ENCODE results near the gene F8. TPM values are rescaled to one million over a fixed set of nuclear protein-coding genes. Genes with fewer than 3 reads are reported as not detected.
"Not testable (repeated sequence)": the region's sequence is repeated elsewhere in the genome, so short reads cannot be mapped to it uniquely, and the experiment has no call there.

Gene F8
- total RNA-seq, 1 donor: 1.1 TPM

DNA sequence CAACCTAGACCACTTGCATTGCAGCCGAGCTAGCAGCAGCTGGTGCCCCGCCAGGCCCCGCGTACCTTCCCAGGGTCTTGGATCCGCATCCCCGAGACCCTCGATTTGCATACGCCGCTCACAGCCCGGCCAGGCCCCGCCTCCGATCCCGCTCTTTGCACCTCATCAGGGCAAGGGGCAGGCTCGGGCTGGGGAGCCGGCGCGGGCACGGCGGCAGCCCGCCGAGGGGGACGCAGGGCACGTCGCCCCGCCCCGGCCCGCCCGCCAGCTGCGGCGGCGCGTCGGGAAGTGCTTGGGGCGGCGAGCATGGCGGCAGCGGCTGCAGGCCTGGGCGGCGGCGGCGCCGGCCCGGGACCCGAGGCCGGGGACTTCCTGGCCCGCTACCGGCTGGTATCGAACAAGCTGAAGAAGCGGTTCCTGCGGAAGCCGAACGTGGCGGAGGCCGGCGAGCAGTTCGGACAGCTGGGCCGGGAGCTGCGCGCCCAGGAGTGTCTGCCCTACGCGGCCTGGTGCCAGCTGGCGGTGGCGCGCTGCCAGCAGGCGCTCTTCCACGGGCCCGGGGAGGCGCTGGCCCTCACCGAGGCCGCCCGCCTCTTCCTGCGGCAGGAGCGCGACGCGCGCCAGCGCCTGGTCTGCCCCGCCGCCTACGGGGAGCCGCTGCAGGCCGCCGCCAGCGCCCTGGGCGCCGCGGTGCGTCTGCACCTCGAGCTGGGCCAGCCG lies 136.3 kb downstream of the F8 start, which contains the start of gene F8A1:
Gene F8A1 (plus strand): TSS at position 287 of the 720 bp plus-strand sequence. CDS start 20 bp downstream, at position 307.
- DNase-seq (ENCODE audit: low read depth in 2 of 3, low spot score in 2 of 3): not testable (repeated sequence)

GRCh38 chrX:154885549-154885948 lies 137.0 kb downstream of the F8 start:
- DNase-seq (ENCODE audit: low read depth in 2 of 3, low spot score in 2 of 3): not testable (repeated sequence)

GRCh38 chrX:154885057-154885456 lies 137.5 kb downstream of the F8 start:
- not testable (repeated sequence) for DNase-seq (ENCODE audit: low read depth in 2 of 3, low spot score in 2 of 3)

- not testable (repeated sequence) for DNase-seq (ENCODE audit: low read depth in 2 of 3, low spot score in 2 of 3)
Observed at GRCh38 chrX:154884069-154884468, 138.5 kb downstream of the F8 start.

DNA sequence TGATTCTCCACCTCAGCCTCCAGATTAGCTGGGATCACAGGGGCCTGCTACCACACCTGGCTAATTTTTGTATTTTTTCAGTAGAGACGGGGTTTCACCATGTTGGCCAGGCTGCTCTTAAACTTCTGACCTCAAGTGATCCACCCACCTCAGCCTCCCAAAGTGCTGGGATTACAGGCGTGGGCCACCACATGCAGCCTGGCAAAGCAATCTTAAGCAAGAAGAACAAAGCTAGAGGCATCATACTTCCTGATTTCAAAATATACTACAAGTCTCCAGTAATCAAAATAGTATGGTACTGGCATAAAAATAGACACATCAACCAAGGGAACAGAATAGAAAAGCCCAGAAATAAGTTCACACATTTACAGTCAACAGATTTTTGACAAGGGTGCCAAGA lies 149.2 kb downstream of the F8 start:
- DNase-seq (ENCODE audit: low read depth in 2 of 3, low spot score in 2 of 3): no peak

DNA sequence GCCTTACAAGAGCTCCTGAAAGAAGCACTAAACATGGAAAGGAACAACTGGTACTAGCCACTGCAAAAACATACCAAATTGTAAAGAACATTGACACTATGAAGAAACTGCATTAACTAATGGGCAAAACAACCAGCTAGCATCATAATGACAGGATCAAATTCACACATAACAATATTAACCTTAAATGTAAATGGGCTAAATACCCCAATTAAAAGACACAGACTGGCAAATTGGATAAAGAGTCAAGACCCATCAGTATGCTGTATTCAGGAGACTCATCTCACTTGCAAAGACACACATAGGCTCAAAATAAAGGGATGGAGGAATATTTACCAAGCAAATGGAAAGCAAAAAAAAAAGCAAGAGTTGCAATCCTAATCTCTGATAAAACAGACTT lies 154.0 kb downstream of the F8 start:
- DNase-seq (ENCODE audit: low read depth in 2 of 3, low spot score in 2 of 3): not testable (repeated sequence)

DNA sequence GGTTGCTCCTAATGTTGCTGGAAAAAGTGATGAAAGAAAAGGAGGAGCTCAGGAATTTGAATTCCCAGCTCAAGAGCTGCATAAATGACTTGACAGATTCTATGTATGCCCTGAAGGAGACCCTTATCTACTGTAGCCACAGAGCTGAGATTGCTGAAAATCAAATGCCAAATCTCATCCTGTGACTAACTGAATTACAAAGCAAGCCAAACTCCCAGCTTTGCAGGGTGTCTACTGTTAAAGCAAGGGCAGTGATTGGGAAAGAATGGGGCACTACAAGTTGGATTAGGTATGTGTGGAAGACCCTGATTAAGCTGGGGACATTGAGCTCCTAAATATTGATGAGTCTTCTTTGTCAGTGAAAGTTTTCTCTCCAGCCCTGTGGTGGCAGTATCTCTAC lies 167.3 kb downstream of the F8 start:
- DNase-seq (ENCODE audit: low read depth in 2 of 3, low spot score in 2 of 3): no peak

DNA sequence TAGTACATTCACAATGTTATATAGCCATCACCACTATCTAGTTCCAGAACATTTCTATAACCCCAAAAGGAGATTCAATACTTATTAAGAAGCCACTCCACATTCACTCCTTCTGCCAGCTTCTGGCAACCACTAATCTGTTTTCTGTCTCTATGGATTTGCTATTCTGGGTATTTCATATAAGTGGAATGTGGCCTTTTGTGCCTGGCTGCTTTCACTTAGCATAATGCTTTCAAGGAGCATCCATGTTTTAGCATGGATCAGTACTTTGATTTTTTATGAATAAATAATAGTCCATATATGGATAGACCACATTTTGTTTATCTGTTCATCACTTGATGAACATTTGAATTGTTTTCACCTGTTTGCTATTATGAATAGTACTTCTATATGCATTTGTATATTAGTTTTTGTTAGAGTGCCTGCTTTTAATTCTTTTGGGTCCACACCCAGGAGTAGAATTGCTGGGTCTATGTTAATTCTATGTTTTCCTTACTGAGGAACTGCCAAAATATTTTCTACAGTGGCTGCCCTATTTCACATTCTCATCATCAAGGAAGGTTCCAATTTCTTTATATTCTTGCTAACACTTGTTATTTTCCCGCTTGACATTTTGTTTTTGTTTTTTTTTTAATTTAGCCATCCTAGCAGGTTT lies 171.4 kb downstream of the F8 start:
- no peak for DNase-seq (ENCODE audit: low read depth in 2 of 3, low spot score in 2 of 3)

- peak; percentile 10 to 77 (median 39) for DNase-seq (ENCODE audit: low read depth in 2 of 3, low spot score in 2 of 3)
Observed at GRCh38 chrX:154840856-154841255, 181.7 kb downstream of the F8 start.

- DNase-seq (ENCODE audit: low read depth in 2 of 3, low spot score in 2 of 3): no peak
Observed at GRCh38 chrX:154836163-154836562, 186.4 kb downstream of the F8 start.

DNA sequence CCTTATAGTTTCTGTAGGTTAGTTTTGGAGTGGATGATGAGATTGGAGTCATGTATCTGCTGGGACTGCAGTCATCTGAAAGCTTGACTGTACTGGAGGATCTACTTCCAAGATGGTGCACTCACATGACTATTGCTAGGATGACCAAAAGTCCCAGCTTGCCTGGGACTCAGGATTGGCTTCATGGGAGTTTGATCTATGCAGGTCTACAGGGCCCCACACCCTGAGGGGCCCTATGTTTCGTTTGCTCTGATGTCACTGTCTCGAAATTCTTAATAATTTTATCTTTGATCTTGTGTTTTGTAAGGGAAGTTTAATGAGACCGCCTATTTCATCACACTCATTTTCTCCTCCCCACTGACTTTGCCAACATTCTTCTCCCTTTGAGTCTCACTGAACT lies 188.0 kb downstream of the F8 start, which contains the start of gene SMIM9:
Gene SMIM9 (minus strand): TSS at position 101 of the 400 bp plus-strand sequence. CDS start 3,806 bp downstream, outside the sequence.
- DNase-seq (ENCODE audit: low read depth in 2 of 3, low spot score in 2 of 3): no peak

DNA sequence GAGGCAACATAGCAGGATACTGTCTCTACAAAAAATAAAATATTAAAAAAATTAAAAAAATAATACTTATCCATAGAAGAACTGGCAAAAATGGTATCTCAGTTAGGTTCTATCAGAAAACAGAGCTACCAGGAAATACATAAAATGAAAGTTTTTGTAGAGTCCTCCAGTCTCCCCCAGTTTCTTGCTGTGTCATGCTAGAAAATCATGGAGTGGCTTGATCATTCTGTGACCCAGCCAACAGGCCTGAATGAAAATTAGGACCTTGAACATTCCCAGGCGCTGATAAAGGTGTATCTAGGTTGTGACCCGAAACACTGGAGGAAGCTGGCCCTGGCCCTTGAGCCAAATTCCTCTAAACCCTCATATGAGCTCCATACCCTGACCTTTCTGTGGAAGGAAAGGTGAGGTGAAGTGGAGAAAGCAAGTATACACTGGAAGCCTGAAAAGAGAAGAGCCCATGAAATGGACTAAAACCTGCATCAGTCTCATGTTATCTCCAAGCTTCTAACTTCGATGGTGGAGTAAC lies 188.7 kb downstream of the F8 start:
- no peak for DNase-seq (ENCODE audit: low read depth in 2 of 3, low spot score in 2 of 3)

DNA sequence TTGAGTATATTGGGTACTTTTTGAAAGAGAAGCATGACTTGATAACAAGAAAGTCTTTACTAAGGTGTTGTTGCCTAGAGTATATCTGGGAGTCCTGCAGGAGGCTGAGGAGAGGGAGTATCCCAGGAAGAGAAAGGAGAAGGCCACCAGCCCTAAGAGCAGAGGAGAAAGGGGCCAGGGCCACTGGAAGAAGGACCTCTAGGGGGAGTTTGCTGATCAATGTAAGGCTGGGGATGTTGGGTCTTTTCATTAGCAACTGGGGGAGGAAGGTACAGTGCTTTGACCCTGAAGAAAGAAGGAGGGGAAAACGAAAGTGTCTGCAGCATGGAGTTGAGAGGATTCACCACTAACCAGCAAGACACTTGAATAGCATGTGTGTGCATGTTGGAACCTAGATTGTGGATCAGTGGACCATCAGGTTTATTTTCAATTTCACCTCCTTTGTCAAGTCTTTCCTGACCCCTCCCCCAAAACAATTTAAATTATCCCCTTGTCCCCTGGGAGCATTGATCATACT lies 192.5 kb downstream of the F8 start:
- no peak for DNase-seq (ENCODE audit: low read depth in 2 of 3, low spot score in 2 of 3)

GRCh38 chrX:154829134-154829533 lies 193.4 kb downstream of the F8 start:
- no peak for DNase-seq (ENCODE audit: low read depth in 2 of 3, low spot score in 2 of 3)

DNA sequence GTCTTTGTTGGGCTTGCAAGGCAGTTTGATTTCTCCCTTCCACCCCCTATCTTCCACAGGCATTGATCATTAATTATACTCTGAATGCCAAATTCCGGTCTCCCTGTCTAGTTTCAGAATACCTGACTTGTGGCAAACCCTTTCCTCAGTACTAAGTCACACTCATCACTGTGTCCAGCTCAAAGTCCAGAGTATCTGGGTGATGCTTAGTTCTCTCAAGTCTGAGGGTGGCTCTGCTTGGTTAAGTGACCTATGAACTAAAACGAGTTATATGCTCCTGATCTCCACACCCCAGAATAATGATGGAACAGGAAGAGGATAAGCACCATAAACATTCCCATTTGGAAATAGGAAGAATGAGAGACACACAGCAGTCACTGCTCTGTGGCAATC lies 194.5 kb downstream of the F8 start:
- DNase-seq (ENCODE audit: low read depth in 2 of 3, low spot score in 2 of 3): no peak

- peak in 1 of 3 donors; percentile 7 for DNase-seq (ENCODE audit: low read depth in 2 of 3, low spot score in 2 of 3)
Observed at GRCh38 chrX:154827194-154828015, 195.1 kb downstream of the F8 start.

DNA sequence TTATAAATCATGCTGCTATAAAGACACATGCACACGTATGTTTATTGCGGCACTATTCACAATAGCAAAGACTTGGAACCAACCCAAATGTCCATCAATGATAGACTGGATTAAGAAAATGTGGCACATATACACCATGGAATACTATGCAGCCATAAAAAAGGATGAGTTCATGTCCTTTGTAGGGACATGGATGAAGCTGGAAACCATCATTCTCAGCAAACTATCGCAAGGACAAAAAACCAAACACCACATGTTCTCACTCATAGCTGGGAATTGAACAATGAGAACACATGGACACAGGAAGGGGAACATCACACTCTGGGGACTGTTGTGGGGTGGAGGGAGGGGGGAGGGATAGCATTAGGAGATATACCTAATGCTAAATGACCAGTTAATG lies 196.9 kb downstream of the F8 start:
- DNase-seq (ENCODE audit: low read depth in 2 of 3, low spot score in 2 of 3): not testable (repeated sequence)

DNA sequence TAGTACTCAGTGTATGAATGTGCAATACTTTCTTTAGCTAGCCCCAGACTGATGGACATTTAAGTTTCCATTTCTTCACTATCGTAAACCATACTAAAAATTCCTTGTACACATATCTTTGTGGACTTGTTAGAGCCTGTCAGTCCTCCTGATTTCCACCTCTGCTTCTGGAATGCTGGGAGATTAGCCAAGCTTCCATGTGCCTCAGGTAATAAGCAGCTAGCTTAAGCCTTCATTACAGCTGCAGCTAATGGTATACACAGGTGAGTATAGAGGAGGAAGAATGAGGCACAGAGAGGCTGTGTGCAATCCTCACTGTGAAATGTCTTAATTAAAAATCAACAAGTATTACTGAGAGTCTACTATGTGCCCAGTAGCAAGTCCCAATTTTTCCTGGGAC lies 197.9 kb downstream of the F8 start:
- DNase-seq (ENCODE audit: low read depth in 2 of 3, low spot score in 2 of 3): no peak

DNA sequence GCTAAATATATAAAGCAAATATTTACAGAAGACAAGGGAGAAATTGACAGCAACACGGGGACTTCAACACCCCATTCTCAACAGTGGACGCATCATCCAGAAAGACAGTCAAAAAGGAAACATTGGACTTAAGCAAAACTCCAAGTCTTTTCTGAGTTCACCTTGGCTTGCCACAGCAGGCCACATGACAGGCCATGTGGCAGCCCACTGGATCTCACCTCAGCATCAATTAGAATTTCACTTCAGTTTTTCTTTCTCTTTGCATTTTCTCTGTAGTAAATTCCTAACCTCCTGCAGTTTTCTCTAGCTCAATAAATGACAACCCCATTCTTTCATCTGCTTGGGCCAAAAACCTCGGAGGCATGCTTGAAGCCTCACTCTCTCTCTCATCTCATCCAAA lies 200.5 kb downstream of the F8 start:
- DNase-seq (ENCODE audit: low read depth in 2 of 3, low spot score in 2 of 3): no peak

- no peak for DNase-seq (ENCODE audit: low read depth in 2 of 3, low spot score in 2 of 3)
Observed at GRCh38 chrX:154821523-154821922, 201.0 kb downstream of the F8 start.

All from hematopoietic multipotent progenitor cell (in vitro differentiated cells).